HCEC 1CT (cell line): ENCODE measurements around the gene GSN.

Experiments used
- DNase-seq: peaks from one replicate; pipeline ENCODE4 v3.0.0-alpha.2; 2017

Gene GSN

DNA sequence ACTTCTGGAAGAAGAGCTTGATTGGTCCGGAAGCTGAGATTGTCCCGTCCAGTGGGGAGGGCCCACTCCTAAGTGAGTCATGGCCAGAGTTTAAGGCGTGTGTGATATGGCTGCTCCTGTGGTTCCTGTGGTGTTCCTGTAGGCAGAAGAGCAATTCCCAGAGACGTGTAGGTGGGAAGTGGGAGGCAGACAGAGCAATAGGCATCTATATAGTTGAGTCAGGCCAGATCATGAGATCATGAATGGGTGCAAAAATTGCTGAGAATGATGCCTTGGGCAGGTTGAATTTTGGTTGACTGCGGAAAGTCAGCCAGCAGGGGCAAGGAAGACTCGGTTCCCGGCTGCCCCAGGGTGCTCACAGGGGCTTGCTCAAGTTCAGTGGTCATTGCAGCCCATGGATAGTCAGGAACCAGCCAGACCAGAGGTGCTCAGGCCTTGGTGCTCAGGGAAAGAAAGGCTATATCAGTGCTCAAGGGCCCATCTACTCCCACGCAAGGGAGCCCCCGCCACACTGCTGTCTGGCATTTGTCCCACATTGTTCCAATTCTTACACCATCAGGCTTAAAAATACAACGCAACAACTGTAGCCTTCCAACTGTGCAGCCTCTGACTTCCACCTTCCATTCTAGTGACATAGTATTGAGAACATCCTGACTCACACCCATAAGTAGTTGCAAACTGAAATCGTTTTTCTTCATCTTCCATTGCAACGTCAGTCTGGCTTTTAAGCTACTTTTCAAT, 21.0 kb upstream of the GSN start:
- DNase-seq, result peak; percentile 86

DNA sequence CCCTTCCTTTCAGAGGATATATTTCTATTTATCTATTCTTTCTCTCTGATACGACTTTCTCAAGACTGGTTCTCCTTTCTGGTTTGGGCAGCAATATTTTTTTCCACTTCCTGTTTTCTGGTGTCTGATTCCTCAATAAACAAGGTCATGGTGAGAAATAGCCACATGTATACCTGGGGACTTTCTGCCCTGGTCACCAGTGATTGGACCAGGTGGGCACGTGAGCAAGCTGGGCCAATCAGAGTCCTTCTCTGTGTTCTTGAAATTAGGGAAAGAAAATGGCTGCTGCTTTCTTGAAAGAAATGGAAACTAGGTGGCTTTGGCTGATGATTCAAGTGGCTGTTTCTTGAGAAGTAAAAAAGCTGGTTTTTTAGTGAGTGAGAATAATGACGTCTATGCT, 18.4 kb upstream of the GSN start:
- DNase-seq, result no peak

DNA sequence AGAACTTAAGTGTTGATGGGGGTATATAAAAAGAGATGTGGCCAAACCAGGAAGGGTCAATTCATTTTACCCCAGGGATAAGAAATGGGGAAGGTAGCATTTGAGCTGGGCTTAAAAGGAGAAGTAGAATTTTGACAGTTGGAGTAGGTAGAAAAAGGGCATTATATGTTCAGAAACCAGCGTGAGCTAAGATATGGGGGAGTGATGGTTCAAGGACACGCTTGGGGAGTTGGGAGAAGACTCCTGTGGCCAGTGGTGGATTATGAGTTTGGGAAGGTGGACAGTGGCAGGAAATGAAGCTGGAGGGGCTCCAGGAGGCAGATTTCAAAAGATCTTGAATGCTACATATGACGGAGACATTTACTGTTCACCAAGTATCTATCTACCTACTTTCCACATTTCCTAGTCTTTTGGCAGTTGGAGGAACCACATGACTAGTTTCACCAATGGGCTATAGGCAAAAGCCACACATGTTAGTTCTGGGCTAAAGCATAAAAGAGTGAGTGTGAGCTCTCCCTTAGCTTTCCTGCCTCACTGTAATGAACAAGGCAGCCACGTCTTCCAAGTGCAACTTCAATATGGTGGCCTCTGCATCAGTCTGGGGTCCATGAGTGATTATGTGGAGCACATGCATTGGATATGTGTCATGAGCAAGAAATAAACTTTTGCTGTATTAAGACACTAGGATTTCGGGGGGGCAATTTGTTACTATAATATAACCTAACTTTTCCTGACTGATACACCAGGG, 15.7 kb upstream of the GSN start:
- DNase-seq, result no peak

DNA sequence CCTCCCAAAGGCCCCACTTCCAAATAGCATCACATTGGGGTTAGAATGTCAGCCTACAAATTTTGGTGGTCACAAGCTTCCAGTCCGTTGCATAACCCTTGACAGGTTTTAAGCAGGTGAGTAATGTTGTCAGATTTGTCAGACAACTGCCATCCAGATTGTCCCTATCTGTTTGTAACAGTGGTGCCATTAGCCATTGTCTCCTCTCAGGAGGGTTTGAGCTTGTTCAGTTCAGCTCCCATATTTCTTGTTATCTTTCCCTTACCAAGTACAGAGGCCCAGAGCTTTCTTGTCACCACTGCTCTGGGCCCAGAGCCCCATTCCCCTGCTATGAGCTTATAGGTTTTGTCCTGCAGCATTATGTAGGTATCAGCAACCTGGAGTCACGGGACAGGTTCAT, 14.8 kb upstream of the GSN start:
- DNase-seq, result no peak

DNA sequence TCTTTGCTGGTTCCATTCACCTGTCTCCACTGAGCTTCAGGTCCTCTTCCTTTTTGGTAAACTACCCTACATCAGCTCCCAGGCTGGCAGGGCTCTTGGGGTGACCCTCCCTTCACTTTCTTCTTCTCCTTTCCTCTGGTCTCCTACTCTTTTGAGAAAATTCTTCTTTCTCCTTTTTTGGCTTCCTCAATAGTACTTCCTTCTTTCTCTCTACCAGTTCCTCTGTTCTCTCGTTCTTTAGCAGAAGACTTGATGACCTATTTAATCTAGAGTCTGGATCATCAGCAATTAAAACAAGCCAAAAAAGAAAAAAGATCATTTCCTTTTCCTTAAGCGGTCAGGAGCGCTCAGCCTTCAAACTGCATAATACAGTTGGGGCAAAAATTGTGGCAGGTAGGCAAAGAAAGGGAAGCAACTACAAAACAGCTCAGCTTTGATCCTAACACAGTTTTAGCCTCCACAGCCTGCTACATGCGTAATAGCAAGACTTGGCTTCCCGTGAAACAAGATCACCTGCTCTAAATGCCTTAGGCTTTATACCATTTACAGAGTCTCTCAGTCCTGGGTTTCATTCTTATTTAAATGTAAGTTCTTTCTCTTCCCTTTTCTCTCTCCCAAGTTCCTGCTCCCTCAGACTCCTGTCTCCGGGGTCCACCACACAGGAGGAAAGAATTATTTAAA, 14.0 kb upstream of the GSN start:
- DNase-seq, result no peak

DNA sequence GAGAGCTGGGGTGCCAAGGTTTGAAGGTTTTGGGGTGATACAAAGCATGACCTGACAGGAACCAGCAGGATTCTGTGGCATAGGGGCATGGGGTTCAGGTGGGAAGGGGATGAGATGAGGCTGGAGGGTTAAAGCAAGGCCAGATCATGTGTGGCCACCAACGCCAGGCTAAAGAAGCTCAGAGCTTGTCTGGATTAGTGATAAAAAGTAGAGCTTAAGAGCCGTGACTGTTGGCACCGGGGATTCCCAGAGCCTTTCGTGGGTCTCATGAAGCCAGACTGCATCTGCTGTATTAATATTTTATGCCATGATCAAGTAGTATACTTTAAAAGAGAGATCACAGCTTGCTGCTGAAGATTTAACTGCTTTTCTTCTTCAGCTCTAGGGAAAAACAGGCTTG, 8.5 kb upstream of the GSN start:
- no peak for DNase-seq

DNA sequence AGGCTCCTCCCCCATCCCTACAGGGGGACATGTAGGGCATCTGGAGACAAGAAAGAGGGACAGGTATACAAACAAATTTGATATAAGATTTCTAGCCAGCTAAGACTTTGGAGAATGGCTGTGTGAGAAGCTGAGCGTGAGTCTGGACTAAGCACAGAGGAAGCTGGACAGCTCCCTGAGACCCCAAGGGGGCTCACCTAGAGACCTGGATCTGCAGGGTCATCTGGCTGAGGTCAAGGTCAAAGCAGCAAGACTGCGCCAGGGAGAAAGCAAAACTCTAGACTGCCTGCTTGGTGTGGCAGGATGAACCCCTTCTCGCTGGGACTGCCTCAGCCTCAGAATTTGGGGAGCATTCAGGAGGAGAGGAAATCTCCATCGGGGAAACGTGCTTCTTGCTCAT, 8.0 kb upstream of the GSN start:
- DNase-seq, result no peak

DNA sequence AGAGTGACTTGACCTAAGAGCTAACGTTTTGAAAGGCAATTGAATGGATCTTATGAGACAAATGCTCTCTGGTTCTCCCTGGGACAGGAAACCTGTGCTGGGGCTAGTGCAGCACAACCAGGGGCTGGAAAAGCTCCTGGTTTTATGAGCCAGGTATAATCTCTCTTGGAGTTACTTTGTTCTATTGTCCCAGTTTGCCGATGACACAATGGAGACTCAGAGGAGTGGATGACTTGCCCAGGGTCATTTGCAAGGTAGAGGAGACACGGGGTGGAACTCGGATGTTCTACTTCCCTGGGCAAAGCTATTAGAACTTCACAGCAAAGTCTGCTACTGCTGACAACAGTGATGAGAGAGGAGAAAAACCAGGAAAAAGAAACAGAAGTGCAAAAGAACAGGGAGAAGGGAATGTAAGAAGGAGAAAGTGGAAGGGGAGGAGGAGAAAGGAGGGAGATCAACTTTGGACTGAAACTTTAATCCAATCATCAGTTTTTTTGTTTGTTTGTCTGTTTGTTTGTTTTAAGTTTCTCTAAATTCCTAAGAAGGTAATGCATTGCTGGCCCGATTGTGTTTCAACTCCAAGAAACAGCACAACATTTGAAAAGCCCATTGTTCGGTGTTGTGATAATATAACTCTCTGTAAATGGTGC, 7.4 kb upstream of the GSN start:
- no peak for DNase-seq

DNA sequence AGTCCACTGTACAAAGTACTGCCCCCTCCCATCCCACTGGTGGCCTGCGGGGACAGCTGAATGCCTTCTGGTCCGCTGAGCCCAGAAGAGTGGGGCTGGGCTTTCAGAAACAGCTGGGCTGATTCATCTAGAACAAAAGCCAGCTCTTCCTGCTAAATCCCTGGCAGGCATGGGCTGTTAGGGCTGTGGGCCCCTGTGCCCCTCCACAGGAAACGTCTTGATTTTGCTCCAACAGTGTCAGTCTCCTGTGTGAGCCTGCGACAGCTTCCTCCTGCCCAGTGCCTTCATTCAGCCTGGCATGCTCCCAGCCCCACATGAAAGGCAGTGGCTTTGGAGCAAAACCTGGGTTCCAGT, 6.9 kb upstream of the GSN start:
- DNase-seq, result peak; percentile 27

DNA sequence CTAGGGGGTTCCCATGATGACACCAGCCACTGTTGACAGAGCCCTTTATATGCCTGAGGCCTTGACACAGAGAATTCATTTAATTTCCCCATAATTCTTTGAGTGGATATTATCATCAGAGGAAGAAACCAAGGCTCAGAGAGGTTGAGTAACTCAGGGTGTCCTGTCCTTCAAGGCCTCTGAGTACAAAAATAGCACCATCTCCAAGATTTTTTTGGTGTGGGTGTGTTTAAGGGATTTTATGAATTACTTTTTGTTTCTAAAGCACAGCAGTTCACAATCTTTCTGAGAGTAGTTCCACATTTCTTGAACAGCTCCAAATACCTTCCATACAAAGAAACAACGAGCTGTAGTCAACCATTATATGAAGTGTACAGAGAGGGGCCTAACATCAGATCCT, 6.2 kb upstream of the GSN start:
- DNase-seq, result no peak

DNA sequence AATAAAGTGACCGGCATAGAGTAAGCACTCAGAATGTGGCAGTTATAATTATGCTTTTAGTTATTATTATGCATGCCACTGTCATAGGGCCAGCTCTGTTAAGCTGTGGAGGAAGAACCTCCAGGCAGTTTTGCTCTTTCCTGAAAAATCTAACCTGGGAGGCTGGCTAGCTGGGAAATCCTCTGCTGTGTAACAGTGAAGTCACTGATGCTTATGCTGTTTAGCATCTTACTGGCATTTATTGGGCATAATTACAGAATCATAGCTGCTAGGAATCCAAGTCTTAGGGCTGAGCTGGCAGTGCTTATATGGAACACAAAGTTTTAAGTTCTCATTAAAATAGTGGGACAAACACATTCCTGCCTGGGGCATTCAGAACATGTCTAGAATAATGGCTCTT, 5.5 kb upstream of the GSN start:
- no peak for DNase-seq

DNA sequence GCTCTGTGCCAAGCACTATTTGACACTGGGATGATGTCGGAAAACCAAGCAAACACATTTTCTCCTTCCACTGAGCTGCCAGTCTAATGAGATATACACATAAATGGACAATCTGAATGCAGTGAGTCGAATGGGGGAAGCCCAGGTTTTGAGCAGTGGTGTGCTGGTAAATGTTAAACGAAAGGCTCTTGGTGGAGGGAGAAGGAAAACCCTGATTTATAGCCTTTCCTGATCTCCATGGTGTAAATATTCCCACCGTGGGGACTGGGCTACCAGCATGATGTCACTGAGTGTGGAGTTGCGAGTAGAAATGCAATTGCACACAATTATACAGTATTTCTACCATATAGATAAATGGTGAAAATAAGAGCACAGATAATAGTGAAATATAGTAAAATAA, 5.0 kb upstream of the GSN start:
- no peak for DNase-seq

DNA sequence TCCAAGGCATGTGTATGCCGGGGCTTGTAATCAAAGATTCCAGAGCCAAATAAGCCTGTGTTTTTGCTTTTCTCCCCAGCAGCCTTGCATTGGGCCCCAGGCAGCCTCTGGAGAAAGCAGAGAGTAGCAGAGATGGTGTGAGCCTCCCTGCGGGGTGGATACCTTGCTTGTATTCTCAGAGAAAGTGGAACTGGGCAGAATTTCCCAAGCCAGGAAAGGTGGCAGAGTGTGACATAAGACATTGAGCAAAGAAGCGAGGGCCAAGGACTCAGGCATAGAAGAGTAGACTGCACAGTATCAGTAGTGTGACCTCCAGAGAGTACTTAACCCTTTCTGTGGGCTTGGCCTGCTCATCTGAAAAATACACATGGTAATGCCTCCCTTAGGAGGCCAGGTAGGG, 1.6 kb upstream of the GSN start:
- no peak for DNase-seq

DNA sequence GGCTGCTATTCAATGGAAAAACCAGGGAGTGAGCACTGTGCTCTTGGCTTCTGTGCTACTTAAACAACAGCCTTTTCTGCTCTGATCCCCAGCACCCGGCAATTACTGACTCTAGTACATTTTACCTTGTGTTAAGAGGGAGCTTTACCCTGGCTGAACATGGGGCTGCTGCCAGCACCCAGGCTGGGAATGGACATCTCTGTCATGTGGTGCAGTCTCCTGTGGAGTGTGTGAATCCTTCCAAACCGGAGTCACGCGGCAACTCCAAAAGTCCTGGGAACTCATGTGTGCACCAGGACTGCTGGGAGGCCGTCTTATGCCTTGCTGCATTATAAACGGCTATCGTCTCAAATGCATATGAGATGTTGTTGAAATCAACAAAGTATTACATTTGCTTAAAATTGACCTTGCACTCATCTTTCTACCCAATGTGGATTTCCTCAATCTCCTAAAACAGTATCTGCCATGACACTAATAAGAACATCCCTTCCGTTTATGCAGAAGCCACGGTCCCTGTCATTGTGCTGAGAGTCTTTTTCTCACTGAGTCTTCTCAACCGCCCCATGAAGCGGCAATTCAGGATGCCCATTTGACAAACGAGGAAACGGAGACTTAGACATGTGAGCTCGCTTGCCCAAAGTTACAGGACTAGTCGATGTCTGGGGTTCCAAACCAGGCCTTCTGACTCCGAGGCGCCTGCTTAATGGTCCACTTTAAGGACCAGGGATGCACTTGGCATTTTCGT, 884 bp upstream of the GSN start:
- DNase-seq, result no peak

DNA sequence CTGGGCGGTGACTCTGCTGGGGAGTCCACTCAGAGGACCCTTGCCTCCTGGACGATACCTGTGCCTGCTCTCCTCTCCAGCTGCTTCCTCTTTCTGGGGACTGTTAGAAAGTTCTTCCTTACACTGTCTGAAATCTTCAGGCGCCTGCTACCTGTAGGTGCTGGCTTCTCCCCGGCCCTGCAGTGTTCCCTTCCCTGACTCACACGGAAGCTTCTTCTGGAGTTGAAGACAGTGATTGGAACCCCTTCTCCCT, 562 bp downstream of the GSN start:
- no peak for DNase-seq

DNA sequence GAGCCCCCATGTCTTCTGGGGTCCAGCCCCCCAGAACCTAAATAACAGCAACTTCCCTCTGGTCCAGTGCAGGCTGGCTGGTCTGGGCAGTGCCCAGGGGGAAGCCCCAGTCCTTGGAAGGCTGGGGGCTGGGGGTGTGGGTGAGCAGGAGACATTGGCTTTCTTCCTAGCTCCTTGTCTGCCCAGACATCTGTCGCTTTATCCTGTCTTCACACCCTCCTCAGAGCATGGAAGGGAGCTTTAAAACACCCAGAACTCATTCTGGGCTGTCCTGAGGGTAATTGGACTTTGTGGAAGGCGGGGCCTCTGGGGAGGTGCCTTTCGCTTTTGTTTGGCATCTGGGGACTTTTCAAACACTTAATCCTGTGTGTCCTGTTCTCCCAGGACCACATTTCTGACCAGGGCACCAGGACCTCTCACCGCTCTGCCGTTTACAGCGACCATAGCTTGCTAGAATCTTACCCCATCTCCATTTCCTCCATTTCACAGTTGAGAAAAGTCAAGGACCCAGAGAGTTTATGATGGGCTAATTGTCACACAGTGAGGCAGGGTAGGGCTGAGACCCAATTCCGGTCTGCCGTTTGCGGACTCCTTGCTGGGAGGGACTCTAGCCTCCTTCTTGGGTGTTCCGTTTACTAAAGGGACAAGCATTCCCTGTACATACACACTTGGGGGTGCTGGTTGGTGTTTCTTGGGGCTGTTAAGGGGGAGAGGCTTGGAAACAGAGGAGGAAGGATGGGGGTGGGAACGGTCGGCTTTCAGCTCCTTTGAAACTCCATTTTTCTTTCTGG, 1.1 kb downstream of the GSN start:
- DNase-seq, result peak; percentile 64

DNA sequence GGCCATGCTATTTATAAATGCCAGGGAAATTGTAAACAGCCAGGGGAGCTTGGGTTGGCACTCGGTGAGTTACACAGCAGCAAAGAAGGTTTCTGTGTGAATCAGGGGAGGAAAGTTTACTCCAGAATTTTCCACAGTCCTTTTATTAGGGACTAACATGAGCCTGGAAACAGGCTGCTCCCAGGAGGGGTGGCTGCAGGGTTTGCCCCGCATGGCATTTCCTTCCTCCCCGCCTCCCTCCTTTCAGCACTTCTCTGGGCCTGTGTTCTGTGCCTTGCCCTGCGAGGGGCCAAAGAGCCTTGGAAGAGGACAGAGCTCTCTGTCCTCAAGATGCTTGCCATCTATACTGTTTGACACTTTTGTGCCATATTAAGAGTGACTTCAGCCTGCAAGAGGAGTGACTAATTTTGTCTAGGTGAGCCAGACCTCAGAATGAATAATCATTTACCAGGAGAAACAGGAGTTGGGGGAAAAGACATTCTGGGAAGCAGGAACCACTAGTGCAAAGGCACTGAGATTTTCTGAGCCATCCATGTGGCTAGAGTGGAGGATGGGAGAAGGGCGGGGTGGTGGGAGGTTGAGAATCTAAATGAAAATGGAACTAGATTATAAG, 1.8 kb downstream of the GSN start:
- no peak for DNase-seq

DNA sequence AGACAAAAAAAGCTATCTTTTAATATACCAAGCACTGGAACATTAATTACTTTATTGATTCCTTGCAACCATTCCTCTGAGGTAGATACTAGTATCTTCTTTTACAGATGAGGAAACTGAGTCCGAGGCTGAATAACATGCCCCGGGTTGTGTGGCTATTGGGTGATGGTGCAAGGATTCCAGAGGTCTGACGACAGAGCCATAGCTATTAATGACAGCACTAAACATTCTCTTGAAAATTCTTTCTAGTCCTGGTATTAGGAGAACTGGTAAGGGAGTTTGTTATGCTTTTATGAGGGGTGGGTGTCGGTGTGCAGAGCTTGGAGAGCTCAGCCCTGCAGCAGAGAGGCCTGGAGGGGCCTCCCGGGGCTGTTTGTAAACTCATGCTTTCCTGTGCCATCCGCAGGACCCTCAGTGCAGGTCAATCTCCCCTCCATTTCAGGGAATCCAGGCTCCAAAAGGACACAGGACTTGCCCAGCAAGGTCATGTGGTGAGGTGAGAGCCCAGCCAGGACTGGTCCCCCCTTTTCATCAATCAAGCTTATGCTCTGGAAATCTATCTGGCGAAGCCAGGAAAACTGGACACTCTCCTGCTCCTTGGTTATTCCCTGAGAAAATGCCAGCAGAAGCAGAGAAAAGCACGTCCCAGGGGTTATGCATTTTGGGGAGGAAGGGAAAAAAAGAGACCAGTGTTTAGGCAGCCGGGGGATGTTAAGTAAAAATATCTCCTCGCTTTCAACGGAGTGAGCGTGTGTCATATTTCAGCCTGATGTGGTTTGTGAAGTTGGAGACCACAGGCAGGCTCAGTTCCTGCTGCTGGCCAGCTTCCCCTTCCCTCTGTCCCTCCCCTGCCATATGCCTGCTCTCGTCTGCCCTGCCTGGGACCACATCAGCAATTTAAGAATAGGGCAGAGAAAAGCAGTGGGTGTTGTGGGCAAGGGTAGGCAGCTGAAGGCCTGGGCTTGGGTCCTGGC, 3.7 kb downstream of the GSN start:
- DNase-seq, result peak; percentile 72

DNA sequence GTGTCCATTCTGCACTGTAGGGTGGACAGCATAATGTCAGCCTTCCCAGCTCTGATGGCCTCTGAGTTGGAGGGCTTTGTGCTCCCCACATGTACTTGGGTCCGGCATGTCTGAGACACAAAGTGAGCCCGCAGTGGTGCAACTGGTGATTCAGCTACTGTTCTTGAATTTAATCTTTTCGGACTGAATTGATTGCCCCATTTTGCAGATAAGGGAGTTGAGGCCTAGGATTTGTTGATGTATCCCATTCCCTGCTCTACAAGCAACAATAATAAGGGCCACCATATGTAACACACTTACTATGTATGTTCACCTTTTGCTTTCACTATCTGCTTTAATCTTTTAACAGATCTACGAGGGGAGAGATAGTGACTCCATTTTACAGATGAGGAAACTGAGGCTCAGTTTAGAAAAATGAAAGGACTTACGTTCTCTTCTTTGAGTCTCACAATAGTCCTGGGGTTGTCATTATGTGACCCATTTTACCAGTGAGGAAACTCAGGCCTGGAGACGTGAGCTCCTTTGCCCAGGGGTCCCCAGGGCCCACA, 4.5 kb downstream of the GSN start:
- no peak for DNase-seq

DNA sequence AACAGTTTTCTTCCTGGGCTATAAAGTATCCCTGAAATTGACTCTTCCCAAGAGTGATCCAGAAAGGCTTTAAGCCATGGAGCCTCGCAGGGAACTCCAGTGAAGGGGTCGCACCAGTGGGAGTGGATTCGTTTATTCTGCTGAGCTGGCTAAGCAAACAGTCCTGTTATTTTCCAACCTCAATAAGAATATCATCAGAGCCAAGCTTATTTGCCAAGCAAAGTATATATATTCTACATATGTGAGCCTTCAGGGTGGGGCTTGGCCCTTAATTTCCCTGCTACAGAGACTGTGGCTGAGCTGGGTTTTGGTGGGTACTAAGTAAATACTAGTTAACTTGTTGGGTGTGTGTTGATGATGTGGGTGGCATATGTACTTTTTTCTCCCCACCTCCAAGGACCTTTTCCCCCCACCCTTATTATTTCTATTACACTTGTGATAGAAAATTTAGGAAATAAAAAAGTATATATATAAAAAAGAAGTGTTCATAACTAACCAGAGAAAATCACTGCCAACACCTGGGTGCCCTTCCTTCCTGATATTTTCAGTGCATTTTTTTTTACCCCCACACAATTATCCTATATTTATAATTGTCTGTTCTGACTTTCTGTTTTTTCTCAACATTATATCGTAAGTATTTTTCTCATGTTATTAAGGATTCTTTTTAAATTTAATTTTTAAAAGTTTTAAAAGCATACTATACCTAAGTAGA, 5.3 kb downstream of the GSN start:
- no peak for DNase-seq
